SK-N-SH treated with all-trans-retinoic acid at 6 μM for 48 hours (cell line): ENCODE data around the gene MYO1H.
"Not testable (repeated sequence)": the region's sequence is repeated elsewhere in the genome, so short reads cannot be mapped to it uniquely, and the experiment has no call there.

Source experiments
- ATAC-seq: fragments of 200-7000 bp; cut with Tn5 transposase; 3 replicates; pipeline ENCODE4 v1.9.1; 2020; ENCODE audit warnings: mild to moderate bottlenecking, moderate library complexity
- ARNTL ChIP-seq: fragments of 450-650 bp; formaldehyde crosslinking; IDR thresholded peaks from 2 replicates; pipeline ENCODE4 v1.5.0; 2020; ENCODE audit warnings: low read depth, mild to moderate bottlenecking, moderate library complexity, borderline replicate concordance
- BACH2 ChIP-seq: fragments of 250-450 bp; sonication (Bioruptor Pico); IDR thresholded peaks from 2 replicates; pipeline ENCODE4 v1.9.0; 2021; ENCODE audit warnings: mild to moderate bottlenecking, borderline replicate concordance
- CREB5 ChIP-seq: fragments of 250-450 bp; sonication (Bioruptor Pico); IDR thresholded peaks from 2 replicates; pipeline ENCODE4 v1.5.1; 2020; ENCODE audit warnings: low read depth, mild to moderate bottlenecking, moderate library complexity
- ESRRG ChIP-seq: fragments of 250-450 bp; sonication (Bioruptor Pico); IDR thresholded peaks from 2 replicates; pipeline ENCODE4 v1.6.1; 2021; ENCODE audit warnings: mild to moderate bottlenecking
- ISL1 ChIP-seq: fragments of 250-450 bp; sonication (Bioruptor Pico); IDR thresholded peaks from 2 replicates; pipeline ENCODE4 v2.1.2; 2022; ENCODE audit warnings: mild to moderate bottlenecking, moderate library complexity
- PATZ1 ChIP-seq: fragments of 250-450 bp; sonication (Bioruptor Pico); IDR thresholded peaks from 2 replicates; pipeline ENCODE4 v1.8.0; 2020; ENCODE audit warnings: mild to moderate bottlenecking, moderate library complexity, borderline replicate concordance
- PPARA ChIP-seq: fragments of 250-450 bp; sonication (Bioruptor Pico); IDR thresholded peaks from 2 replicates; pipeline ENCODE4 v1.5.0; 2020; ENCODE audit warnings: mild to moderate bottlenecking, borderline replicate concordance
- RARB ChIP-seq: fragments of 250-450 bp; sonication (Bioruptor Pico); IDR thresholded peaks from 2 replicates; pipeline ENCODE4 v1.8.0; 2021; ENCODE audit warnings: mild to moderate bottlenecking, moderate library complexity
- TSHZ2 ChIP-seq: fragments of 250-450 bp; sonication (Bioruptor Pico); IDR thresholded peaks from 2 replicates; pipeline ENCODE4 v1.5.0; 2020; ENCODE audit warnings: mild to moderate bottlenecking, moderate library complexity
- ZFP3 ChIP-seq: fragments of 250-450 bp; sonication (Bioruptor Pico); IDR thresholded peaks from 2 replicates; pipeline ENCODE4 v1.5.0; 2020; ENCODE audit warnings: mild to moderate bottlenecking, moderate library complexity
- ZNF565 ChIP-seq: fragments of 450-650 bp; formaldehyde crosslinking; conservative IDR thresholded peaks from 2 replicates; pipeline ENCODE4 v1.5.0; 2020; ENCODE audit warnings: low read depth, mild to moderate bottlenecking, moderate library complexity
- ZNF70 ChIP-seq: fragments of 450-650 bp; formaldehyde crosslinking; IDR thresholded peaks from 2 replicates; pipeline ENCODE4 v1.5.0; 2020; ENCODE audit warnings: mild to moderate bottlenecking, moderate library complexity
- ZNF8 ChIP-seq: fragments of 450-650 bp; formaldehyde crosslinking; IDR thresholded peaks from 2 replicates; pipeline ENCODE4 v1.5.0; 2020; ENCODE audit warnings: mild to moderate bottlenecking, moderate library complexity

The MYO1H gene

GRCh38 chr12:109473006-109473405, 125.3 kb downstream of the MYO1H start:
- TF ChIP-seq ARNTL (no peak), ZNF70 (CRISPR knock-in tag) (no peak), TSHZ2 (no peak), BACH2 (no peak)
- ATAC-seq, result no peak

GRCh38 chr12:109473526-109474270, 126.0 kb downstream of the MYO1H start:
- ATAC-seq, result not testable (repeated sequence)

GRCh38 chr12:109475121-109475520, 127.4 kb downstream of the MYO1H start:
- TF ChIP-seq ESRRG (CRISPR knock-in tag), result no peak
- TF ChIP-seq CREB5 (CRISPR knock-in tag), result no peak
- TF ChIP-seq PATZ1 (CRISPR knock-in tag), result no peak
- TF ChIP-seq RARB (CRISPR knock-in tag), result no peak
- TF ChIP-seq ZFP3 (CRISPR knock-in tag), result no peak
- TF ChIP-seq ZNF565, result no peak
- TF ChIP-seq ZNF8 (CRISPR knock-in tag), result no peak
- ATAC-seq, result no peak

GRCh38 chr12:109475993-109476806, 128.5 kb downstream of the MYO1H start:
- ATAC-seq, result peak; percentile 12; the same call in 2 of the 3 replicates

GRCh38 chr12:109476807-109477184, 129.1 kb downstream of the MYO1H start:
- ATAC-seq, result peak; percentile 17; the same call in 2 of the 3 replicates
- TF ChIP-seq PPARA (CRISPR knock-in tag) (no peak), TSHZ2 (no peak), PATZ1 (CRISPR knock-in tag) (no peak), ZNF565 (no peak)

More at GRCh38 chr12:109475993-109476806, 128.5 kb downstream of the MYO1H start:
- TF ChIP-seq ISL1, result no peak
